ENCODE data around the gene PLCB1. TPM values are rescaled to one million over a fixed set of nuclear protein-coding genes. Genes with fewer than 3 reads are reported as not detected.
"Not testable (repeated sequence)": the region's sequence is repeated elsewhere in the genome, so short reads cannot be mapped to it uniquely, and the experiment has no call there.

PLCB1 gene
- polyA plus RNA-seq, 1 donor = 15.9 TPM

DNA sequence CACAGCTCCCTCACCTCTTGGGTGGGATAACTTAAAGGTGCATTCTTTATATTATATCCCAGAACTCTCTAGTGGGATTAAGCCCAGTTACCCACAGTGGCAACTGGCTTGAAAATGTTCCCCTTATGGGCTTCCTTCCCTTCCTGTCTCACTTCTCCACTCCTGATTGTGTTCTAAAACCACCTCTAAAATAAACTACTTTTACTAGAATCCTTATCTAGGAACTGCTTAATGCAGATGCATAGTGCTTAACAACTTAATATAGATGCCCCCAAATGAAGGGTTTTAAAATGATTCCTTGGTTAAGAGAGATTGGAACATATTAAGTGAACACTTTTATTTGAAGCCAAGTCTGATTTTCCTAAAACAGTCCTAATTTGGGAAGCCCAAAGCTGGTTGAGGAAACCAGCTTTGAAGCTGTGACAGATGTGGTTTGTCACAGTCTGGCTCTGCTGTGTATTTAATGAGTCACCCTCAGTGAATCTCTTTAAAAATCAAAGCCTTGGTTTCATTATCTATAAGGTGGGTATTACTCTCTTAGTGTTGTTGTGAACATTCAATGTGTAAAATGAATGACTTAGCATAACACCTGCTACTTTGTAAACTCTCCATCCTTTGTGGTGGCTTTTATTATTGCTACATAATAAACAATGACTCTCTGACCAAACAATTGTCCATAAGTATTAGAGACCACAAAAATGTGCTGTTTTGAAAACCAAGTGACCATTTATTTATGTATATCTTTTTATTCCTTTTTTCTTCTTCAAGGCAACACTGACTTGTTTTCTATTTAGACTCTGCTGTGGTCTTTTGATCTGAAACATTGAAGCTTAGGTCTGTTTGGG, 24.4 kb downstream of the PLCB1 start:
- no peak for DNase-seq

DNA sequence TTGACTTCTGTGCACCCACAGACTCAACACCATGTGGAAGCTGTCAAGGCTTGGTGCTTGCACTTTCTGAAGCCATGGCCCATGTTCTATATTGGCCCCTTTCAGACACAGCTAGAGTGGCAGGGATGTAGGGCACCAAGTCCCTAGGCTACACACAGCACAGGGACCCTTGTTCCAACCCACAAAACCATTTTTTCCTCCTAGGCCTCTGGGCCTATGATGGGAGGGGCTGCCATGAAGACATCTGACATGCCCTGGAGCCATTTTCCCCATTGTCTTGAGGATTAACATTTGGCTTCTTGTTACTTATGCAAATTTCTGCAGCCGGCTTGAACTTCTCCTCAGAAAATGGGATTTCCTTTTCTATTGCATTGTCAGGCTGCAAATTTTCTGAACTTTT, 27.2 kb downstream of the PLCB1 start:
- DNase-seq = not testable (repeated sequence)

DNA sequence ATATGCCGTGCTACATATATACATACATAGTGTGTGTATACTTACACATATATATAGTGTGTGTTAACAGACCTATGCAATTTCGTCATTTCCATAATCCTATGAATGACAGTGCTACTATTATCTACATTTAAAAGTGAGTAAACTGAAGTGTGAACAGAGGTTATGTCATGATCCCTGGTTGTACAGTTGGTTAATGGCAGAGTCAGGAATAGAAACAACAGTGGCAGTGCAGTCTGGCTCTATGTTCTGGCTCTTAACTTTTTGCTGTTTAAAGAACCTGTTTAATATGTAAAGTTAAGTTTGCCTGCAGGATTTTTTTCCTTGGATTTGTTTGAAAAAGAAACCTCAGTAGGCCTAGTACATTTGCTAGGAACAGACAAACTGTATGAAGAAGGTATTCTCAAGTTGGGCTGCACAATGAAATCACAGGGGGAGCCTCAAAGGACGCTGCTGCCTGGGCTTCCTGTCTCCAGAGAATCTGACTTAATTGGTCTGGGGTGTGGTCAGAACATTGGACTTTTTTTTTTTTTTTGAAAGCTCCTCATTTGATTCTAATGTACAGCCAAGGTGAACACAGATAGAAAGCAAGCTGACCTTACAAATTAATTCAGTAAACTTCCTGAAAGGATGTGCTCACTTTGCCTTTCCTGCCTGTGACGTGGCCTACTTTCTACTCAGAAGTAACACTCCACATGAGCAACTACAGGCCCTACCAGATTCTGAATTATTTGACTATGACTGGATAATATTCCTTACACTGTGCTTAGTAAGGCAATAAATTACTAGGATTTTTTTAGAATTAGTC, 29.4 kb downstream of the PLCB1 start:
- DNase-seq = no peak

DNA sequence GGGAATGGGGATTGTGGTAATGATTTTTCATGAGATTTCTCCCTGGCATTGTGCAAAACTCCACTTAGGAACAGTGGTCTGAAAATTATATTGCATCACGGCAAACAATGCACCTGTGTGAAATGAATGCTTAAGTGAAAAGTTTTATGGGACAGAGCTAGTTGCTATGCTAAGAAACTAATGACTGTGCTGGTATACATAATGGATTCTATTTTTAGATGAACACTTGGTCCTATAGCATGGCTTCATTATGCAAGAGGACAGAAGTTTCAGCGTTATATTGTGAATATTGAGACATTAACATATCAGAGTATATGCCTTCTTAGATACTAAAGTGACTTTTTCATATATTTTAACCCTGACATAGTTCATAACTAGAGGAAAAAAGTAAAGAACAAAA, 30.5 kb downstream of the PLCB1 start:
- no peak for DNase-seq

DNA sequence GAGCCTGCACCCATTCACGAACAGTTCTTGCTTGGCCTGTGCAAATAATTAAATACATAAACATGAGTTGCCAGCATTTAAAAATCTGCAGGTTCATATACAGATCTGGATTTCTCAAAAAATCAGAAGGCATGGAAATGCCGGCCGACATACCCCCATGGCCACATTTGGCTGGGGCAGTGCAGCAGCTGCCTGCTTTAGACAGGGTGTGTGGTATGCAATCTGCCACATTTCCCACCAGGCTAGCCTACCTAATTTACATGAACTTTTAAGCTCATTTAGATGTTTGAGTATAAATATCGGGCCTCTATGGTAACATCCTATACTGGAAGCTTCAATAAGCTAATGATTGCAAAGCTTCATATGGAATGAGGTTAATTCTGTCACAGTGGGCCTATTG, 31.5 kb downstream of the PLCB1 start:
- no peak for DNase-seq

GRCh38 chr20:8166730-8167129, 34.7 kb downstream of the PLCB1 start:
- DNase-seq = no peak

GRCh38 chr20:8168785-8169288, 36.8 kb downstream of the PLCB1 start:
- no peak for DNase-seq

DNA sequence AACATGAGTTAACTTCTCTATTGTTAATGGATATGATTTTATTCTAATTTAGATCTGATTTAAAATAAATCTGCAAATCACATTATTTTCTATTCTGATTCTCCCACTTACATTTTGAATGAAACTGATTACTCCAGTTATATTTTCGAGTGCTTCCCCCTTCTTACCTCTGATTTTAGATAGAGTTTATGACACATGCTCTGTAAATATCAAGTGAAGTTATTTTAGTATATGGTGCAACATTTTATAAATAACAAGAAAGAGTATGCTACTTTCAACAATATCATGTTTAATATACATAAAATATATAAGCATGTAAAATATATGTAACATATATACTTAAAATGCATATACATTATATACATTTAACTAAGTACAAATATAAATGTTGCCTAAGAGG, 38.9 kb downstream of the PLCB1 start:
- no peak for DNase-seq

DNA sequence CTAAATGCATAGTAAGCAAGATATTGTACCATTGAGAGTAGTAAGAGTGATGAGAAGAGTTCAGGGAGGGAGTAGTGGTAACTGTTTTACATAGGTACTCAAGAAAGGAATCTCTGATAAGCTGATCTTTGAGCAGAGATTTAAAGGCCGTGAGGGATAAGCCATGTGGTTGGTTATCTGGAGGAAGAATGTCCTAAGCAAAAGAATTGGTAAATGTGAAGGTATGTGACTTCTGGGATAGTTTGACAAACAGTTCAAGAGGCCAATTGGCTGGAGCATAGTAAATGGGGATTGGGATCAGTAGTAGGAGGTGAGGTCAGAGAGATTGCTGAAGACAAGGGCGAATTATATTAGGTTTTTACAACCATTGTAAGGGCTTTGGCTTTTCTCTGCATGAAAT, 40.1 kb downstream of the PLCB1 start:
- DNase-seq = no peak

DNA sequence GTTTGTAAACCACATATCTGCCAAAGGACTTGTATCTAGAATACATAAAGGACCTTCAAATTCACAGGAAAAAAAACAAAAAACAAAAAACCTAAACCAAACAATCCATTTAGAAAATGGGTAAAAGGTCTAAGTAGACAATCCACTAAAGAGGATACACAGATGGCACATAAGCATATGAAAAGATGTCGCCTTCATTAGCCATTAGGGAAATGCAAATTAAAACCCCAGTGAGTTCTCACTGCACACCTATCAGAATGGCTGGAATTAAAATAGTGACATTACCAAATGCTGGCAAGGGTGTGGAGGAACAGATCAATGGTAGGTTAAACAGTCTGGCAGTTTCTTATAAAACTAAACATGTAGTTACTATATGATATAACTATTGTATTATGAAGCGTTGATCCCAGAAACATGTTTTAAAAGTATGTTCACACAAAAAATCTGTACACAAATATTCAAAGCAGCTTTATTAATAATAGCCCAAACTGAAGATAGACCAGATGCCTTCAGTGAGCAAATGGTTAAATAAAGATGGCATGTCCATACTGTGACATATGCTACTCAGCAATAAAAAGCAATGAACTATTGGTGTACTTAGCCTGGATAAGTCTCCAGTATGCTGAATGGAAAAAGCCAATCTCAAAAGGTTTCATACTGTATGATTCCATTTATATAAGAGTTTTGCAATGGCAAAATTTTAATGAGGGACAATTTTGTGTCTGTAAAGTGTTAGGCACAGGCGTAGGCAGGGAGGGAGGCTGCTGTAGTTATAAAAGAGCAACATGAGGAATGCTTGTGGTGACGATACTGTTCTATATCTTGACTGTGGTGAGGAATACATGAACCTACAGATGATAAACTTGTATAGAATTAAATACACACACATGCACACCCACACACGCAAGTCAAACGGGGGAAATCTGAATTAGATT, 43.9 kb downstream of the PLCB1 start:
- DNase-seq = no peak

DNA sequence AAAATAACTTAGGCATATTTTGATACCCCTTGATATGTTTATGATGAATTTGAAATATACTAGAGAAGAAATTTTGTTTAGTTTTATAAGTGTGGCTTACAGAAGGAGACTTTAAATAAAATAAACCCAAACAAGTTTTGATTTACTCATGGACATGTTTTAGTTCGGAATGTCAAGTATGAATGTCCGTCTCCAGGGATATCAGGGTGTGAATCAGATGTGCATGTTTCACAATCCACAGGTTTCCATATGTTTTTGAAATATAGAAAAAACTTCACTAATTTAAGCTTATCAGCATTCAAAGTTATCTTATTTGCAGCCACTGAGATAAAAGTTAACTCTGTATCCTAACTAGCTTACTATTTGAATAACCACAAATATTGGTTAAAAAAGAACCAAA, 51.5 kb downstream of the PLCB1 start:
- DNase-seq = no peak

DNA sequence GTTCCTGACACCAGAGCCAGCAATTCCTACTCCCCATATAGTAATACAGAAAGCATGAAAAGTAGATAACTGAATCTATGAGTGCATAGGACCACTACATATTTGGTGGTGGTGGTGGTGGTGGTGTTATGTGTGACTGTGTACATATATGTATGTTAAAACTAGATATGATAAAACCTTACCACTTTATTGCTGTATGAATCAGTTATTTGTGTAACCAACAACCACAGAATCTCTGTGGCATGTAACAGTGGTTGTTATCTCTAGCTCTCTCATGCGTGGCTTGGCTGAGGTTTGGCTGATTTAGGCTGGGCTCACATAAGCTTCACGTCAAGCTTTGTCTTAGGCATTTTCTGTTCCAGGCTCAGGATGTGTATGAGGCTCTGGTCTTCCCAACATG, 55.7 kb downstream of the PLCB1 start:
- no peak for DNase-seq

GRCh38 chr20:8190043-8190880, 58.2 kb downstream of the PLCB1 start:
- DNase-seq = no peak

DNA sequence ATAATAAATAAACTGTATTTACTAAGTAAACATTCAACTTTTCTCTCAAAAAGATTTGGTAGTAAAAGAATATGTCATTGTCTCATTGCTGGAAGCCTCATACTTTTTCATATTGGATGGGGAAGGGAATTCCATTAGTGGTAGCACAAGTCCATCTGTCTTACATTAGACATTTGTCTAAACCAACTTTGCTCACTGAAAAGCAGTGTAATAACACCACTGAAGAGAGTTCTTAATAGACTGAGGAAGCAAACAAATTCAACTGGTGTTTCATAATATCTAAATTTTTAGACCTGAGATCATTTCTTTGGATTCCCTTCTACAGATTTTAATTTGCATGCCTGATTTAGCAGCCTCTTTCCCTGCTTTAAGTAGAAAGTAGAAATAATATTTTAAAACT, 62.7 kb downstream of the PLCB1 start:
- DNase-seq = no peak

DNA sequence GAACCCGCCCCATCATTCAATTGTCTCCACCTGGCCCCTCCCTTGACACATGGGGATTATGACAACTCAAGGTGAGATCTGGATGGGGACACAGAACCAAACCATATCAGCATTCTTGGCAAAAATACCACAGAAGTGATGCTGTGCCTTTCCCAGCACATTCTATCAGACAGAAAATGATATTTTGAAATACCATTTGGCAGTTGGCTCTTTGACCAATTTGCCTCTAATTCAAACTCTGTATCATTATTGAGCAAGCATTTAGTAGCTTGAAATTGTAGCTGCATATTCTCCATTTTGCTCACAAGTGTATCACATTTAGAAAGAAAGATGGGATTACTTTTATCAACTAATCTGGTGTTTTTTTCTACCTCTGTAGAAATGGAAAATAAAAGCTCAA, 64.0 kb downstream of the PLCB1 start:
- DNase-seq = no peak

DNA sequence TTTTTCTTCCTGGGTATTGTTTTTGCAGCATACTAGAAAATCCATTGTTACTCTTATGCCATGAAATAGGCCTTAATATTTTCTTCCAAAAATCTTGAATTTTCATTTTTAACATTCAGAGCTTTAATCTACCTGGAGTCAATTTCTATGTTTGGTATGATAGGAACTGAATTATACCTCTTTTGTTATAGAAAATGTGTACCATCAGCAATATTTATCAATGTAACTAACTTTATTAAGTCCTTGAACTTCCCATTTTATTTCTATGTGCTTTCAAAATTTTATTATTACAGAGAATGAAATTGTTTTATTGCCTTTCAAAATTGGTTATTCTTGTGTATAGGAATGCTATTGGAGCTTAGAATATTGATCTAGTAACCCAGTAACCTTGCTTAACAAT, 68.2 kb downstream of the PLCB1 start:
- no peak for DNase-seq

DNA sequence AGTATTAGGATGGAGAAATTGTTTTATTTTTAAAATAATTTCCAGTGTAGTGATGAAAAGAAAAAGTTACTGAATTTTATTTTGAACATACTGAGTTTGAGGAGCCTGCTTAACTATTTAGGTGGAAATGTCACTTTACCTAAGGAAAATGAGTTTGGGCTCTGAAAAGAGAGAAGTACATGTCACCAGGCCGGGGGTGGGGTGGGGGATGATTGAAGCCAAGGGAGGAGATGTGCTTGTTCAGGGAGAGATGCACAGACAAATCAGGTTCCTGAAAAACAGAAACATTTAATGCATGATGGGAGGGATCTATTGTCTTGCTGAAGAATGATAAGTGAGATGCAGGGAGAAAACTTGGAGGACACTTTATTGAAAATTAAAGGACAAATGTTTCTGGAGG, 71.3 kb downstream of the PLCB1 start:
- no peak for DNase-seq

GRCh38 chr20:8205996-8206395, 73.9 kb downstream of the PLCB1 start:
- no peak for DNase-seq

GRCh38 chr20:8208226-8208625, 76.2 kb downstream of the PLCB1 start:
- DNase-seq = no peak

- no peak for DNase-seq
Observed at GRCh38 chr20:8209061-8209460, 77.0 kb downstream of the PLCB1 start.

DNA sequence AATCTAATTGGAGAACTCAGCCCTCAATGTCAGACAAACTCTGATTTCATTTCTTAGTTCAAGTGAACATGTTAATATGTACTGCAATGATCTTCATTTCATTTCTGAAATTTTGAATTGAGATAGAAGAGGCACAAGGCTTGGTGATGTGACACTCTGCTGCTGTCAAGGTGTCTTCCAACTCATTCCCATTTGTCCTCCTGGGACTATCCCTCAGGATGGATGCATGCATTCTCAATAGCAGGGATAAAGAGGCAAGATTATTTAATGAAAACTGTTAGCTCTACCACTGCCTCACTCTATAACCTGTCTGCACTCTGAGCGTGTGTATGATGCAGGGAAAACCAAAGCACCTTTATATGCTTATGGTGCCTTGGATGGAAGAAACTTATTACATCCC, 78.7 kb downstream of the PLCB1 start:
- no peak for DNase-seq

DNA sequence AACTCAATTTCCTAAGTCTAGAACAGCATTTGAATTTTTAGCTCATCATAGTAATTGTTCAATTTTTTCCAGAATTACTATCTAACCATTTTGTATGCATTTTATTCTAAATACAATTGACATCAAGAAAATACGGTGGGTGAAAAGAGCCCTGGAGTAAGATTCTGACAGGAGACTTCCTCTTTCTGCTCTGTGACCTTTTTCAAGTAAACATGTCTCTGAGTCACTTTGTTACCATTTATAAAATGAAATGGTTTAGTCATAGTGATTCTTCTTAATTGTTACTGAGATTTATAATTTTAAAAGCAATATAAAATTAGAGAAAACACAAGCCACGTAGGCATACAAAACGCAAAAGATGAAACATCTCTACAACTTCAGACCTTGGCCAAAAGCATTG, 80.2 kb downstream of the PLCB1 start:
- DNase-seq = no peak

Data from hindlimb muscle (tissue), 1 donor.